ENCODE measurements around the gene CLDN6.

The CLDN6 gene

GRCh38 chr16:2980227-2981176, 37.5 kb downstream of the CLDN6 start, which contains the start of gene PKMYT1:
TSS of gene PKMYT1 (minus strand) at chr16:2980446. CDS start at chr16:2979657, 789 bp downstream.
- Histone ChIP-seq H3K9me3 (ENCODE audit: control insufficient read depth in 2 of 2, low read length in 2 of 2) (no peaks in the 10 kb centered on the region), H3K4me3 (ENCODE audit: low read length in 2 of 2) (peak within 1 kb of the TSS; percentile 73 to 87), H3K4me1 (ENCODE audit: control insufficient read depth in 2 of 2, insufficient read depth in 2 of 2, low read length in 2 of 2) (peaks cover 12 to 19% of the 10 kb centered on the region in 2 donors), H3K27ac (ENCODE audit: low read depth in 2 of 2, low read length in 2 of 2) (peak within 1 kb of the TSS; percentile 77 to 89), H3K27me3 (ENCODE audit: control insufficient read depth in 2 of 2, insufficient read depth in 2 of 2, low read length in 2 of 2) (no peaks in the 10 kb centered on the region), H3K9ac (ENCODE audit: low read depth in 1 of 2, low read length in 2 of 2) (peak within 1 kb of the TSS; percentile 84 to 94), H3K36me3 (ENCODE audit: control insufficient read depth in 2 of 2, insufficient read depth in 2 of 2, low read length in 2 of 2) (no peaks in the 10 kb centered on the region)

- no peak overlapping the region for H3K27ac ChIP-seq (ENCODE audit: low read depth in 2 of 2, low read length in 2 of 2)
- H3K4me3 ChIP-seq (ENCODE audit: low read length in 2 of 2) = peak overlapping the region; percentile 73 to 87
- H3K9me3 ChIP-seq (ENCODE audit: control insufficient read depth in 2 of 2, low read length in 2 of 2) = no peaks in the 10 kb centered on the region
- H3K9ac ChIP-seq (ENCODE audit: low read depth in 1 of 2, low read length in 2 of 2) = peak overlapping the region in 1 of 2 donors; percentile 84
- H3K4me1 ChIP-seq (ENCODE audit: control insufficient read depth in 2 of 2, insufficient read depth in 2 of 2, low read length in 2 of 2) = peaks cover 12 to 19% of the 10 kb centered on the region in 2 donors
- H3K36me3 ChIP-seq (ENCODE audit: control insufficient read depth in 2 of 2, insufficient read depth in 2 of 2, low read length in 2 of 2) = no peaks in the 10 kb centered on the region
- H3K27me3 ChIP-seq (ENCODE audit: control insufficient read depth in 2 of 2, insufficient read depth in 2 of 2, low read length in 2 of 2) = no peaks in the 10 kb centered on the region
Measured at GRCh38 chr16:2979669-2980226, 38.2 kb downstream of the CLDN6 start.

DNA sequence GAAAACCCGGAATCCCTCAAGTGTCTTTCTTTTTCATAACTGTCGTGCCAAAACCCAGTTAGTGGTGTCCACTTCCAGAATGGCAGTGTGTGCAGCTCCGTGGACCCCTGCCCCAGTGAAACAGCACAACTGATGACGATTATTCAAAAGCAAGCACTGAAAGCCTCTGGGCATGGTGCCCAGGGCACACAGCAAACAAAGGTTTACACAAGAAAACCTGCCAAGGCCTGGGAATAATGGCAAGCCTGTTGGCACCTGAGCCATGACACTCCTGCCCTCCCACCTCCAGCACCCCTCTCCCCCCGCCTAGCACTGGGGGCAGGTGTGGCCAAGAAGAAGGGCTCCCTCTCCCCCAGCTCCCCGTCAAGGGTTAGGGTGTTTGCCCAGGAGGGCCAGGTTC, 40.5 kb downstream of the CLDN6 start:
- H3K9me3 ChIP-seq (ENCODE audit: control insufficient read depth in 2 of 2, low read length in 2 of 2) = no peaks in the 10 kb centered on the region
- H3K27ac ChIP-seq (ENCODE audit: low read depth in 2 of 2, low read length in 2 of 2) = no peak overlapping the region
- H3K9ac ChIP-seq (ENCODE audit: low read depth in 1 of 2, low read length in 2 of 2) = no peak overlapping the region
- peaks cover 7 to 19% of the 10 kb centered on the region in 2 donors for H3K4me1 ChIP-seq (ENCODE audit: control insufficient read depth in 2 of 2, insufficient read depth in 2 of 2, low read length in 2 of 2)
- no peaks in the 10 kb centered on the region for H3K36me3 ChIP-seq (ENCODE audit: control insufficient read depth in 2 of 2, insufficient read depth in 2 of 2, low read length in 2 of 2)
- no peaks in the 10 kb centered on the region for H3K27me3 ChIP-seq (ENCODE audit: control insufficient read depth in 2 of 2, insufficient read depth in 2 of 2, low read length in 2 of 2)
- H3K4me3 ChIP-seq (ENCODE audit: low read length in 2 of 2) = no peak overlapping the region

GRCh38 chr16:2976673-2977072, 41.3 kb downstream of the CLDN6 start:
- H3K27me3 ChIP-seq (ENCODE audit: control insufficient read depth in 2 of 2, insufficient read depth in 2 of 2, low read length in 2 of 2) = no peaks in the 10 kb centered on the region
- H3K9me3 ChIP-seq (ENCODE audit: control insufficient read depth in 2 of 2, low read length in 2 of 2) = no peaks in the 10 kb centered on the region
- no peak overlapping the region for H3K4me3 ChIP-seq (ENCODE audit: low read length in 2 of 2)
- H3K27ac ChIP-seq (ENCODE audit: low read depth in 2 of 2, low read length in 2 of 2) = no peak overlapping the region
- peaks cover 7 to 19% of the 10 kb centered on the region in 2 donors for H3K4me1 ChIP-seq (ENCODE audit: control insufficient read depth in 2 of 2, insufficient read depth in 2 of 2, low read length in 2 of 2)
- no peaks in the 10 kb centered on the region for H3K36me3 ChIP-seq (ENCODE audit: control insufficient read depth in 2 of 2, insufficient read depth in 2 of 2, low read length in 2 of 2)
- no peak overlapping the region for H3K9ac ChIP-seq (ENCODE audit: low read depth in 1 of 2, low read length in 2 of 2)

DNA sequence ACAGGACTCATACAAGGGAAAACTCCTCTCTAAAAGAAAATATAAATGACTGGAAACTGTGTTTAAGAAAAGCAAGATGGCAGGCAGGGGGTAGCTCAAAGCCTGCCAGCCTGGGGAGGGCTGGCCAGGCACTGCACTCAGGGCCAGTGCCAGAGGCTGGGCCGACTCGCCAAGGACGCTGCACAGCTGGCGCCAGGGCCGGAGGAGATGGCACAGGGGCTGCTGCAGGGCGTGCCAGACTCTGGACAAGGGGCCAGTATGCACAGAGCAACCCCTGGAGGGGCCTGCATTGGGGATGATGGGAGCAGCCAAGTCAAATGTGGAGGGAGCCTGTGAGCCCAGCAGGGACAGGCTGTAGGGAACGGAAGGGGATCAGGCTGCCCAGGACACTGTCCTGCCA, 41.8 kb downstream of the CLDN6 start:
- H3K4me3 ChIP-seq (ENCODE audit: low read length in 2 of 2) = no peak overlapping the region
- H3K4me1 ChIP-seq (ENCODE audit: control insufficient read depth in 2 of 2, insufficient read depth in 2 of 2, low read length in 2 of 2) = peaks cover 7 to 19% of the 10 kb centered on the region in 2 donors
- no peak overlapping the region for H3K27ac ChIP-seq (ENCODE audit: low read depth in 2 of 2, low read length in 2 of 2)
- no peaks in the 10 kb centered on the region for H3K36me3 ChIP-seq (ENCODE audit: control insufficient read depth in 2 of 2, insufficient read depth in 2 of 2, low read length in 2 of 2)
- H3K9ac ChIP-seq (ENCODE audit: low read depth in 1 of 2, low read length in 2 of 2) = no peak overlapping the region
- no peaks in the 10 kb centered on the region for H3K27me3 ChIP-seq (ENCODE audit: control insufficient read depth in 2 of 2, insufficient read depth in 2 of 2, low read length in 2 of 2)
- H3K9me3 ChIP-seq (ENCODE audit: control insufficient read depth in 2 of 2, low read length in 2 of 2) = no peaks in the 10 kb centered on the region

DNA sequence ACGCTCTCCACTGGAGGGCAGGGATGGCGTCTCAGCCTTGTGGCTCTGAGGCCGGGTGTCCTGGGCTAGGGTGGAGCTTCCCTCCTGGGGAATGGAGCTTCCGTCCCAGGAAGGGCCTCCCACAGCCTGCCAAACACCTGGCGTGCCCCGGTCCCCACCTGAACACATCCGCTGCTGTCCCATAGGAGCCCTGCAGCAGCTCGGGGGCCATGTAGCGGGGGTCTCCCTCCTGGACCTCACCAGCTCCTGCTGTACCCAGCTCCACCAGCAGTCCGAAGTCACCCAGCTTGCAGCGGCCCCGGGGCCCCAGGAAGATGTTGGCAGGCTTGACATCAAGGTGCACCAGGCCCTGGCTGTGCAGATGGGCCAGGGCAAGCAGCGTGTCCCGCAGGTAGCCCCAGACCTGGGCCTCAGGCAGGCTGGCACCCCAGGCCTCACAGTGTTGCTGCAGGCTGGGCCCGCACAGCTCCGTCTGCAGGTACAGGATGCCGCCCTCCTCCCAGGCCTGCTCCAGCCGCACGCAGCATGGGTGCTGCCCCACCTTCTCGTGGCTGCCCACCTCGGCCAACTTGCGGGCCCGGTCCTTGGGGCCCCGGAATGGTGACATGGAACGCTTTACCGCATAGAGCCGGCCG, 42.7 kb downstream of the CLDN6 start:
- H3K36me3 ChIP-seq (ENCODE audit: control insufficient read depth in 2 of 2, insufficient read depth in 2 of 2, low read length in 2 of 2) = no peaks in the 10 kb centered on the region
- no peak overlapping the region for H3K9ac ChIP-seq (ENCODE audit: low read depth in 1 of 2, low read length in 2 of 2)
- no peaks in the 10 kb centered on the region for H3K27me3 ChIP-seq (ENCODE audit: control insufficient read depth in 2 of 2, insufficient read depth in 2 of 2, low read length in 2 of 2)
- peaks cover 10 to 17% of the 10 kb centered on the region in 2 donors for H3K4me1 ChIP-seq (ENCODE audit: control insufficient read depth in 2 of 2, insufficient read depth in 2 of 2, low read length in 2 of 2)
- H3K9me3 ChIP-seq (ENCODE audit: control insufficient read depth in 2 of 2, low read length in 2 of 2) = no peaks in the 10 kb centered on the region
- no peak overlapping the region for H3K27ac ChIP-seq (ENCODE audit: low read depth in 2 of 2, low read length in 2 of 2)
- H3K4me3 ChIP-seq (ENCODE audit: low read length in 2 of 2) = no peak overlapping the region

GRCh38 chr16:2974319-2975056, 43.5 kb downstream of the CLDN6 start:
- Histone ChIP-seq H3K4me3 (ENCODE audit: low read length in 2 of 2) (no peak overlapping the region), H3K27ac (ENCODE audit: low read depth in 2 of 2, low read length in 2 of 2) (no peak overlapping the region), H3K9me3 (ENCODE audit: control insufficient read depth in 2 of 2, low read length in 2 of 2) (no peaks in the 10 kb centered on the region), H3K9ac (ENCODE audit: low read depth in 1 of 2, low read length in 2 of 2) (no peak overlapping the region), H3K27me3 (ENCODE audit: control insufficient read depth in 2 of 2, insufficient read depth in 2 of 2, low read length in 2 of 2) (no peaks in the 10 kb centered on the region), H3K36me3 (ENCODE audit: control insufficient read depth in 2 of 2, insufficient read depth in 2 of 2, low read length in 2 of 2) (no peaks in the 10 kb centered on the region), H3K4me1 (ENCODE audit: control insufficient read depth in 2 of 2, insufficient read depth in 2 of 2, low read length in 2 of 2) (peaks cover 14 to 17% of the 10 kb centered on the region in 2 donors)

GRCh38 chr16:2973605-2974318, 44.2 kb downstream of the CLDN6 start:
- Histone ChIP-seq H3K4me1 (ENCODE audit: control insufficient read depth in 2 of 2, insufficient read depth in 2 of 2, low read length in 2 of 2) (peaks cover 14 to 16% of the 10 kb centered on the region in 2 donors), H3K9ac (ENCODE audit: low read depth in 1 of 2, low read length in 2 of 2) (no peak overlapping the region), H3K9me3 (ENCODE audit: control insufficient read depth in 2 of 2, low read length in 2 of 2) (no peaks in the 10 kb centered on the region), H3K27me3 (ENCODE audit: control insufficient read depth in 2 of 2, insufficient read depth in 2 of 2, low read length in 2 of 2) (no peaks in the 10 kb centered on the region), H3K4me3 (ENCODE audit: low read length in 2 of 2) (no peak overlapping the region), H3K36me3 (ENCODE audit: control insufficient read depth in 2 of 2, insufficient read depth in 2 of 2, low read length in 2 of 2) (no peaks in the 10 kb centered on the region), H3K27ac (ENCODE audit: low read depth in 2 of 2, low read length in 2 of 2) (no peak overlapping the region)

DNA sequence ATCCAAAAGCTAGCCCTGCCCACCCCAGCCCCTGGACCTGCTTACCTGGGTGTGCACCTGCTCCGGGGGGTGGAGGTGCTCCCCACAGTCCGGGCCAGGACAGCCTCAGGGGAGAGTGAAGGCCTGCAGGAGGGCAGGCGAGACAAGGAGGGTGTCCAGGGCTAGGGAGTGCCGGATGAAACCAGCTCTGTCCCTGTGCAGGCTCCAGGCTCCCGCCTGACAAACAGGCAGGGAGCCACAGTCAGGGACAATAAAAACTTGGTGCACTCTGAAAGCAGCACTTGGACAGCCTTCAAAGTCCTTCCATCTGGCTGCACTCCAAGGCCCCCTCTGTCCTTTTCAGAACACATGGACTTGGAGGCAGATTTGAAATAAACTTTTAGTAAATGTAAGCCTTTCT, 44.9 kb downstream of the CLDN6 start:
- no peak overlapping the region for H3K9ac ChIP-seq (ENCODE audit: low read depth in 1 of 2, low read length in 2 of 2)
- H3K4me3 ChIP-seq (ENCODE audit: low read length in 2 of 2) = no peak overlapping the region
- peaks cover 21 to 23% of the 10 kb centered on the region in 2 donors for H3K4me1 ChIP-seq (ENCODE audit: control insufficient read depth in 2 of 2, insufficient read depth in 2 of 2, low read length in 2 of 2)
- peaks cover 0 to 2% of the 10 kb centered on the region in 2 donors for H3K27me3 ChIP-seq (ENCODE audit: control insufficient read depth in 2 of 2, insufficient read depth in 2 of 2, low read length in 2 of 2)
- no peak overlapping the region for H3K27ac ChIP-seq (ENCODE audit: low read depth in 2 of 2, low read length in 2 of 2)
- no peaks in the 10 kb centered on the region for H3K9me3 ChIP-seq (ENCODE audit: control insufficient read depth in 2 of 2, low read length in 2 of 2)
- no peaks in the 10 kb centered on the region for H3K36me3 ChIP-seq (ENCODE audit: control insufficient read depth in 2 of 2, insufficient read depth in 2 of 2, low read length in 2 of 2)
